BJ (cell line): ENCODE results near the gene CCDC15. TPM values are rescaled to one million over a fixed set of nuclear protein-coding genes. Genes with fewer than 3 reads are reported as not detected.
"Not testable (repeated sequence)": the region's sequence is repeated elsewhere in the genome, so short reads cannot be mapped to it uniquely, and the experiment has no call there.

Experiments
- CTCF ChIA-PET: fragments of 350-600 bp; formaldehyde crosslinking; extraction: SDS; loops from one replicate; lab custom pipeline; 2021; ENCODE audit warnings: antibody characterized with exemption, inconsistent platforms; lab: Yijun Ruan, JAX
- POLR2A ChIA-PET: fragments of 300-600 bp; sonication (Branson Sonifier 250); formaldehyde crosslinking; extraction: SDS; loops from one replicate; lab custom pipeline; 2021; ENCODE audit warnings: antibody characterized with exemption; lab: Charles Lee
- DNase-seq: peaks from one replicate; pipeline ENCODE4 v3.0.0-alpha.2; 2011; ENCODE audit warnings: low read depth
- H3K27me3 ChIP-seq: 2 replicates; pipeline ENCODE4 v1.6.0; 2011; ENCODE audit warnings: low read length; ENCODE audit not compliant: control insufficient read depth, insufficient read depth
- H3K36me3 ChIP-seq: 2 replicates; pipeline ENCODE4 v1.5.1; 2011; ENCODE audit warnings: low read length; ENCODE audit not compliant: control insufficient read depth, insufficient read depth
- H3K4me3 ChIP-seq: 2 replicates; pipeline ENCODE4 v1.5.1; 2011; ENCODE audit warnings: low read depth, mild to moderate bottlenecking, control low read depth, low read length
- polyA plus RNA-seq: library from polyadenylated mRNA; depleted of rRNA; stranded (reverse); fragments of >200 nt; gene quantifications from 2 replicates; pipeline ENCODE4 v1.2.3, GENCODE V29; 2011
- TF ChIP-seq, protein P1 (sequence below): IDR thresholded peaks from 2 replicates; pipeline ENCODE4 v1.5.1; 2011; ENCODE audit warnings: low read depth, mild to moderate bottlenecking, control low read depth, inconsistent platforms, low read length, moderate library complexity; ENCODE audit not compliant: insufficient read depth

CCDC15 gene
- polyA plus RNA-seq, 1 experiment, result 0.66 TPM

DNA sequence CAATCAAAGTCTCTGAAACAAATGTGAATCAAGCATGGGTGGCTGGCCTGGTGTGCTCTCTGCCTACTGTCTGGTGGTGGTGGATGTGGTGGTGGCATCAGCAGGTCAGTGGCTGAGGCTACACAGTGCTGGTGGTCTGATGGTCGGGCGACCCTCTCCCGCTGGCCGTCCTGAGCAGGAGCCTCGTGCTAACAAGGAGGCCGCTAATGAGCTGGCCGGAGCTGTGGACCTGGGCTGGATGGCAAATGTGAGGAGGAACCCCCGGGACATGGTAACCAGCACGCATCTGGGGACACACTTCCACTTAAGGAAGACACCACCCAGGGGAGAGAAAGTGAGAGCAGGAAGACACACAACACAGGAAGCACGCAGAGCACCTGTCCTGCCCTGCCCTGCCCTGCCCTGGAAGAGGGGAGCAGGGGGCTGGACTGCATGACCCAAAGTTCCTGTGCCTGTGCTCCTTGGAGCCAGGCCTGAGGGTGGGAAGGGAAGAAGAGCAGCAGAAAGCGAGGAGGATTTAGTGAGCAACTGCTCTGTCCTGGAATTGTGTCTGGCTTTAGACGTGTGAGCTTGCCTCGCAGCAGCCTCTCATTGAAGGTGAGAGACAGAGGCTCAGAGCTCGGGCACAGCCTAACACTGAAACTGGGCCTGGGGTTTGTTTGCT is 132.8 kb downstream of the CCDC15 start:
- no peaks in the 10 kb centered on the region for H3K27me3 ChIP-seq
- no peaks in the 10 kb centered on the region for H3K36me3 ChIP-seq
- H3K4me3 ChIP-seq, result no peak overlapping the region
- TF ChIP-seq, protein P1, sequence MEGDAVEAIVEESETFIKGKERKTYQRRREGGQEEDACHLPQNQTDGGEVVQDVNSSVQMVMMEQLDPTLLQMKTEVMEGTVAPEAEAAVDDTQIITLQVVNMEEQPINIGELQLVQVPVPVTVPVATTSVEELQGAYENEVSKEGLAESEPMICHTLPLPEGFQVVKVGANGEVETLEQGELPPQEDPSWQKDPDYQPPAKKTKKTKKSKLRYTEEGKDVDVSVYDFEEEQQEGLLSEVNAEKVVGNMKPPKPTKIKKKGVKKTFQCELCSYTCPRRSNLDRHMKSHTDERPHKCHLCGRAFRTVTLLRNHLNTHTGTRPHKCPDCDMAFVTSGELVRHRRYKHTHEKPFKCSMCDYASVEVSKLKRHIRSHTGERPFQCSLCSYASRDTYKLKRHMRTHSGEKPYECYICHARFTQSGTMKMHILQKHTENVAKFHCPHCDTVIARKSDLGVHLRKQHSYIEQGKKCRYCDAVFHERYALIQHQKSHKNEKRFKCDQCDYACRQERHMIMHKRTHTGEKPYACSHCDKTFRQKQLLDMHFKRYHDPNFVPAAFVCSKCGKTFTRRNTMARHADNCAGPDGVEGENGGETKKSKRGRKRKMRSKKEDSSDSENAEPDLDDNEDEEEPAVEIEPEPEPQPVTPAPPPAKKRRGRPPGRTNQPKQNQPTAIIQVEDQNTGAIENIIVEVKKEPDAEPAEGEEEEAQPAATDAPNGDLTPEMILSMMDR, result no peak
- ChIA-PET CTCF (no interaction called here), POLR2A (no interaction called here)
- no peak for DNase-seq

DNA sequence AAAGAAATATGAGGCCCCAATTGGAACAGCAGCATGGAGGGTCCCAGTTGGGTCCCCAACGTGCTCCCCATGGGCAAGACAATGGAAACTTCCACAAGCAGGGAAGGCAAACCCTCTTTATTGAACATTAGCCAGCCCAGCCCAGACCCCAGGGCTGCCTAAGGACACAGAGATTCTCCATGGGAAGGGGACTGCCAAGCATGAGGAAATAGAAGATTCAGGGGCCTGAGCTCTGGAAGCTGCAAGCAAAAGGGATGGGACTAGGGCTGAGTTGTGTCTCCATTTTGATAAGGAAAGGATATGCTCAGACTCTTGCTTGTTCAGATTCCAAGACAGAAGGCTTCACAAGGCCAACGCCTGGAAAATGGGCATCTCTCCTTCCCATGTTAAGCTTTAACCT is 134.1 kb downstream of the CCDC15 start:
- TF ChIP-seq, protein P1, result no peak
- ChIA-PET CTCF (interaction anchor here (1.3 kb wide), 2 partner anchors 54 to 261 kb away, joined by 6 to 9 read pairs; no protein-coding TSS in a partner anchor), POLR2A (no interaction called here)
- H3K4me3 ChIP-seq, result no peak overlapping the region
- no peaks in the 10 kb centered on the region for H3K27me3 ChIP-seq
- DNase-seq, result no peak
- no peaks in the 10 kb centered on the region for H3K36me3 ChIP-seq

DNA sequence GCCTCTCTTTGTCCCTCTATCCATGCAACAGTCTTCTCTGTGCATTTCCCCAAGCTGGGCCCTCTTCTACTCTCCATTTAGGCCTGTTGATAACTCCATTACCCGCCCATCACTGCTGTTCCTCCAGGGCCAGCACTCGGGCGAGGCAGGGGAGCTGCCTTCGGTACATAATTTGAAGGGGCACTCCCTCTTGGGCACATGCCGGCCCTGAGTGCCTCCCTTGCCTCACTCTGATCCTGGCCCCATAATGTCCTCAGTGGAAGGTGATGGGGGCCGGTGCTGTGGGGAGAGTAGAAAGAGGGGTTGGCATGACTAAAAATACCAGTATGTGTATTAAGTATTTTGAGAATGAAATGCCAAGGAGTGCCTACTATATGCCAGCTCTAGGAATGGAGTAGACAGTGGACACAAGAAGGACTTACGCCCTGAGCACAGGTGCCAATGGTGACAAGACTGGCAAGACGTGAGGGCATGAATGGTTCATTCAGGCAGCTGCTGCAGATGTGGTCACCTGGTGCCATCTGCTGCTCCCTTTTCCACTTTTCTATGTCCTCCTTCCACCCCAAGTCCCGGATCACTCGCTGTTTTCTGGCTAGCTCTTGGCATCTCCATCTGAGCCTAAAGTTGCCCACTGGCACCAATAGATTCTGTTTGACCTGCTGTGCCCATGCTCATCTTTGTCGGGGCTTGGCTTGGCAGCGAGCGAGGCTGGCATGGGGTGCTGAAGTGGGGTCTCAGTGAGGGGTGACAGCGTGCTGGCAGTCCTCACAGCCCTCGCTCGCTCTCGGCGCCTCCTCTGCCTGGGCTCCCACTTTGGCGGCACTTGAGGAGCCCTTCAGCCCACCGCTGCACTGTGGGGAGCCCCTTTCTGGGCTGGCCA is 134.8 kb downstream of the CCDC15 start:
- CTCF ChIA-PET, result interaction anchor here (1.1 to 1.3 kb wide), 4 partner anchors 25 to 345 kb away, joined by 3 to 9 read pairs (median 4); partner anchors contain the start of gene SLC37A2
- Histone ChIP-seq H3K4me3 (no peak overlapping the region), H3K27me3 (no peaks in the 10 kb centered on the region), H3K36me3 (no peaks in the 10 kb centered on the region)
- TF ChIP-seq, protein P1, result no peak
- POLR2A ChIA-PET, result no interaction called here
- no peak for DNase-seq

DNA sequence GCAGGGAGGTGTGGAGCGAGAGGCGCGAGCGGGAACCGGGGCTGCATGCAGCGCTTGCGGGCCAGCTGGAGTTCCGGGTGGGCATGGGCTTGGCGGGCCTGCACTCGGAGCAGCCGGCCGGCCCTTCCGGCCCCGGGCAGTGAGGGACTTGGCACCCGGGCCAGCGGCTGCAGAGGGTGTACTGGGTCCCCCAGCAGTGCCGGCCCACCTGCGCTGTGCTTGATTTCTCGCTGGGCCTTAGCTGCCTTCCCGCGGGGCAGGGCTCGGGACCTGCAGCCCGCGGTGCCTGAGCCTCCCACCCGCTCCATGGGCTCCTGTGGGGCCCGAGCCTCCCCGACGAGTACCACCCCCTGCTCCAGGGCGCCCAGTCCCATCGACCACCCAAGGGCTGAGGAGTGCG is 135.5 kb downstream of the CCDC15 start:
- CTCF ChIA-PET, result interaction anchor here (1.1 to 3.3 kb wide), 5 partner anchors 26 to 344 kb away, joined by 3 to 30 read pairs (median 6); partner anchors contain the start of gene SLC37A2
- H3K4me3 ChIP-seq, DNase-seq, H3K36me3 ChIP-seq, H3K27me3 ChIP-seq: not testable (repeated sequence)
- POLR2A ChIA-PET, result interaction anchor here (0.6 kb wide), 1 partner anchor 111 kb away, joined by 3 read pairs; no protein-coding TSS in a partner anchor

DNA sequence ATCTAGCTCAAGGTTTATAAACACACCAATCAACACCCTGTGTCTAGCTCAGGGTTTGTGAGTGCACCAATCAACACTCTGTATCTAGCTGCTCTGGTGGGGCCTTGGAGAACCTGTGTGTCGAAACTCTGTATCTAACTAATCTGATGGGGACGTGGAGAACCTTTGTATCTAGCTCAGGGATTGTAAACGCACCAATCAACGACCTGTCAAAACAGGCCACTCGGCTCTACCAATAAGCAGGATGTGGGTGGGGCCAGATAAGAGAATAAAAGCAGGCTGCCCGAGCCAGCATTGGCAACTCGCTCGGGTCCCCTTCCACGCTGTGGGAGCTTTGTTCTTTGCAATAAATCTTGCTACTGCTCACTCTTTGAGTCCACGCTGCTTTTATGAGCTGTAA is 136.1 kb downstream of the CCDC15 start:
- POLR2A ChIA-PET, H3K36me3 ChIP-seq, H3K4me3 ChIP-seq, DNase-seq, H3K27me3 ChIP-seq: not testable (repeated sequence)
- CTCF ChIA-PET, result interaction anchor here (1.2 to 3.3 kb wide), 11 partner anchors 13 to 343 kb away, joined by 3 to 30 read pairs (median 6); no protein-coding TSS in a partner anchor

DNA sequence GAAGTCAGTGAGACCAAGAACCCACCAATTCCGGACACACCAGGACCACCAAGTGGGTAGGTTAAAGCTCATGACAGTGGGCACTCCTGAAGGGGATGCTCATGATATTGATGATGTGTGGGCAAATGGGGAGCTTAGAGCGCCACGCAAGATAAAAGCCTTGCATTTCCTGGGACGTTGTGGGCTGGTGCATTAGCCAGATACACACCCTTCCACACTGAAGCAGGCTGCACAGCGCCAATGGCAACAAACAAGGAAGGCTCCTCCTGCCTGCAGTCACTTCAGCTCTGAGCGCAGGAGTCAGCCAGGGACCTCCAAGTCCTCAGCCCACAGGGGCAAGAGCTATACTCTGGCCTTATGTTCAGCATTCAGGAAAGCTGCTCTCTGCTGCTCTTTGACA is 136.8 kb downstream of the CCDC15 start:
- TF ChIP-seq, protein P1, result no peak
- ChIA-PET CTCF (interaction anchor here (0.6 to 3.3 kb wide), 26 partner anchors 9 to 1228 kb away, joined by 3 to 30 read pairs (median 4); partner anchors contain the start of gene TMEM218), POLR2A (no interaction called here)
- Histone ChIP-seq H3K36me3 (no peaks in the 10 kb centered on the region), H3K4me3 (no peak overlapping the region), H3K27me3 (no peaks in the 10 kb centered on the region)
- no peak for DNase-seq
